ENCODE measurements around the gene ADSS1. TPM values are rescaled to one million over a fixed set of nuclear protein-coding genes. Genes with fewer than 3 reads are reported as not detected.

The ADSS1 gene
- total RNA-seq, 1 experiment from 2014 or later = 0.57 TPM

GRCh38 chr14:104782086-104782807 is 58.2 kb downstream of the ADSS1 start:
- DNase-seq (ENCODE audit: low read depth) = no peak

DNA sequence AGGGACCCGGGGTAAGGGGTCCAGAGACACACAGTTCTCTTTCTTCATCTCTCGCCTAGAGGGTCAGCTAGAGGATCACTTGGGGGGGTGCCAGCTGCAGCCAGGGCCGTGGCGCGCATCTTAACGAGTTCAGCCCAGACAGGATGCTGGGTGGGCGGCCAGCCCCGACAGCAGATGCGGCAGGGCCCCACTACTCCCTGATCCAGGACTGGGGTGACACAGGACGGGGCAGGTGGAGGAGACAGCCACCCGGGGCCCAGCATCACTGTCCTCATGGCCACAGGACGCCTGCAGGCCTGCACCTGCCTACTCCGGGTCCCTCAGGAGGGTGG is 58.7 kb downstream of the ADSS1 start:
- no peak for DNase-seq (ENCODE audit: low read depth)

DNA sequence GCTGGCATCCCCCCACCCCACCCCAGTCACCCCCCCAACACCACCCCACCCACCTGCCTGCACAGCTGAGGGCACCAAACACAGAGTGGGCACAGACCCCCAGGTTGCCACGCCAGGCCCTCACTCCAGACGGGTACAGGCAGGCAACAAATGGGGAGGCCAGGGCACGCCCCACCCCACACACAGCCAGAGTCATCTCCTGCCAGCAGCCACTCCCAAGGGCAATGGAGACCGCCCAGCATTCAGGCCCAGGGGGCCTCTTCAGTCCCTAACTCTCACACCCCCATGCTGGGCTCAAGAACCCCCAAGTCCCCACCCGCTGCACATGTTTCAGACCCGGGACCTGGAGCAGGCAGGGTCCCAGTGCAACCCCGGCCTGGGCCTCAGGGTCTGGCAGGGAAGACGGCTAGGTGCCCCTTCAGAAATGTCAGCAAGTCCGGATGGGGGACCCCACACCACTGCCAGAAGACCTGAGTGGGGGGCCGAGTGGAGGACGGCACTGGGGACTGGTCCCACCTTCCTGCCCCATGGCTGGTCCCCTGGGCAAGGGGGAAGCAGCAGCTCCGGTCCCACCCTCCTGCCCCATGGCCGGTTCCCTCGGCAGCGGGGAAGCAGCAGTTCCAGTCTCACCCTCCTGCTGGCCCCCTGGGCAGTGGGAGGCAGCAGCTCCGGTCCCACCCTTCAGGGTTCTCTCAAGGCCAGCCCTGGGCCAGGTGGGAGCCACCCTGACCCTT is 59.6 kb downstream of the ADSS1 start:
- no peak for DNase-seq (ENCODE audit: low read depth)

DNA sequence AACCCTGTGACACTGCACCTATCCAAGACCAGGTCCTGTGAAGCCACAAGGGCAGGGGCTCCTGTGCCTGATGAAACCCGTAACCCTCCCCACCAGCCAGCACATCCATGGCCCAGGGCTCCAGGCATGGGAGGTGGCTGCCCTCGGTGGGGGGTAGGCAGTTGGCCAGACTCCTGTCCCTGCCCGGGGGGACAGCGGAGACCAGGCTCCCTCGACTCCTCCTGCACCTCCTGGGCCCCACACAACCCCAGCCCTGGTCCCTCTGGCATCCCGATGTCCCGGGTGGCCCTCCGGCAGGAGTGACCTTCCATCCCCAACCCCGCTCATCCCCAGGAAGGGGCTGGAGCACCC is 60.2 kb downstream of the ADSS1 start:
- no peak for DNase-seq (ENCODE audit: low read depth)

DNA sequence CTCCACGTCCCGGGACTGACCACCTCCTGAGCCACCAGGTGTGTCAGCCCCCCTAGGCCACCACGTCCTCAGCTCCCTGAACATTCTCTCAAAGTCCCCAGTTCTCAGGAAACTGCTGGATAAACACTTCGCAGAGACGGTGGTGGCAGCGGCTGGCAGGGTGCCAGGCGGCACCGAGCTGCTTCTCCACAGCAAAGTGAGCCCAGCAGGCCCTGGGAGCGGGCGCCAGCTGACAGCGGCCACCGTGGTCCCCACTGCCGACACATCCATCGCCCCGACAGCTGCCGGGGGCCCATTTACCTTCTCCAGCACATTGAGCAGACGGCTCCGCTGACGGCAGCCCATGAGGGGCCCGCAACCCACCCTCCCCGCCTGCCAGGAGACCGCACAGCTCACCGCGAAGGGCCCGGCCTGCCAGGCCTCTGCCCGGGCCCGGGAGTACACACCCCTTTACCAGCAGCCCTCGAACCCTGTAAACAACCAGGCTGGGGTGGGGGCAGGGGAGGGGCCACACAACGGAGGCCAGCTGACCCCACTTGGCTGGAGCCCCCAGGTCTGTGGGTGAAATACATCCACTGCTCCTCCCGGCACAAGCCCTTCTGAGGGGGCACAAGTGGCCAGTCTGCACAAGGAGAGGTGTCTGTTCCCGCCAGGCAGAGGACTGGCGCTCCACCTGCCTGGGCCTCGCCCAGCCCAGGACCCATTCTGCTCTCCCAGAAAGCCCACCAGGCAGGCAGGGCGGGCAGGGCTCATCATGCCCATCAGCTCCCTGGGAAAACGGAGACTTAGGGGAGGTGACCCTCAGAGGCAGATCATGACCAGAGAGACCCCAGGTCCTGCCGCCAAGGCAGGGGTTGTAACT is 61.0 kb downstream of the ADSS1 start:
- no peak for DNase-seq (ENCODE audit: low read depth)

DNA sequence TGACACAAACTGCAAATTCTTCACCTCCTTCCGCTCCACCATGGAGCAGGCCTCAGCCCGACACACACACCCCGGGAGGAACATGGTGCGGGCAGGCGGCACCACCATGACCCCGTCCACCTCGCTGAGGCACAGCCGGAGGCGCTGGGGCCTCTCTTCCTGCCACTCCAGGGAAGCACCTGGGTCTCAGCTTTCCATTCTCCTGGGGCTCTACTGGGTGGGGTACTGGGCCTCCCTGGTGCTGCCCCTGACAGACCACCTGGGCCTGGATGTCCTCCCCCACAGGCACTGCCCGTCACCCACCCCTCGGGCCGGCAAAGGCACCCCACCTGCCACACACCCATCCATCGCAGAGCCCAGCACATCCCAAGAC is 61.7 kb downstream of the ADSS1 start:
- DNase-seq (ENCODE audit: low read depth) = no peak

DNA sequence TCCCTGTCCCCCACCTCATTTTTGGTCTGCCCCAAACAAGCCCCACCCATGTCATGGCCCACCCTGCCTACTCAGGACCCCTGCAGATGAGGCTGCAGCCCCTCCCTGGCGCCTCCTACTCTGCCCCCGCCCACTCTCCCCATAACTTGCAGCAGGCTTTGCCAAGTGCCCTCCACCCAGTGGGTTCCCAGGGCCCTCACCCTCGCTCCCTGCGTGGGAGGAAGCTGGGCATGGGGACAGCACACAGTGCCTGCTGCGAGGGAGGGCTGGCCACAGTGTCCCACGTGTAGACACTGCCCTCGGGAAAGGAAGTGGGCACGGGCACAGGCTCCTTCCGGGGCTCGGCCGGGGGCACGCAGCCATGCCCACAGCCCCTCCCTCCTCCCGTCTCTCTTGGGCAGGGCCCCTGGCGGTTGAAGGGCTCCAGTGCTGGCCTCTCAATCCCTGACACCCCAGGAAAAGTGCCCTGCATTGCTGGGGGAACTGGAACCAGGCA is 62.1 kb downstream of the ADSS1 start:
- no peak for DNase-seq (ENCODE audit: low read depth)

GRCh38 chr14:104786726-104787675 is 63.0 kb downstream of the ADSS1 start:
- DNase-seq (ENCODE audit: low read depth) = no peak

DNA sequence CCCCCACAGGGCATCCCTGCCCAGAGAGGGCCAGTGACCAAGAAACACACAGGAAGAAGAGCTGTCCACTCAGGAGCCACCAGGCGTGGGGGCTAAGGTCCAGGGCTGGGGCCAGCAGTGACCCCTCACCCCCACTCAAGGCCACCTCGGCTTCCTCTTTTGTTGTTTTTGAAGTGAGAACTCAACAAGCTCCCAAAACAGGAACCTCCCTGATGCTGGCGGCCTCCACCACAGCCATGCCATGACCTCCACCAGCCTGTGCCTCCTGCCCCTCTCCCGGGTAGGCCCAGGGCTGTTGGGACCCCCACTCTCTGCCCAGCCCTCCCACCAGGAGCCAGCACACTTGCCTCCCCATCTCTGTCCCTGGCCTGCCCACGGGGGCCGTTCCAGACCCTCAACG is 63.7 kb downstream of the ADSS1 start:
- no peak for DNase-seq (ENCODE audit: low read depth)

- no peak for DNase-seq (ENCODE audit: low read depth)
Measured at GRCh38 chr14:104788161-104788818, 64.3 kb downstream of the ADSS1 start.

- no peak for DNase-seq (ENCODE audit: low read depth)
Measured at GRCh38 chr14:104788873-104789663, 65.0 kb downstream of the ADSS1 start.

DNA sequence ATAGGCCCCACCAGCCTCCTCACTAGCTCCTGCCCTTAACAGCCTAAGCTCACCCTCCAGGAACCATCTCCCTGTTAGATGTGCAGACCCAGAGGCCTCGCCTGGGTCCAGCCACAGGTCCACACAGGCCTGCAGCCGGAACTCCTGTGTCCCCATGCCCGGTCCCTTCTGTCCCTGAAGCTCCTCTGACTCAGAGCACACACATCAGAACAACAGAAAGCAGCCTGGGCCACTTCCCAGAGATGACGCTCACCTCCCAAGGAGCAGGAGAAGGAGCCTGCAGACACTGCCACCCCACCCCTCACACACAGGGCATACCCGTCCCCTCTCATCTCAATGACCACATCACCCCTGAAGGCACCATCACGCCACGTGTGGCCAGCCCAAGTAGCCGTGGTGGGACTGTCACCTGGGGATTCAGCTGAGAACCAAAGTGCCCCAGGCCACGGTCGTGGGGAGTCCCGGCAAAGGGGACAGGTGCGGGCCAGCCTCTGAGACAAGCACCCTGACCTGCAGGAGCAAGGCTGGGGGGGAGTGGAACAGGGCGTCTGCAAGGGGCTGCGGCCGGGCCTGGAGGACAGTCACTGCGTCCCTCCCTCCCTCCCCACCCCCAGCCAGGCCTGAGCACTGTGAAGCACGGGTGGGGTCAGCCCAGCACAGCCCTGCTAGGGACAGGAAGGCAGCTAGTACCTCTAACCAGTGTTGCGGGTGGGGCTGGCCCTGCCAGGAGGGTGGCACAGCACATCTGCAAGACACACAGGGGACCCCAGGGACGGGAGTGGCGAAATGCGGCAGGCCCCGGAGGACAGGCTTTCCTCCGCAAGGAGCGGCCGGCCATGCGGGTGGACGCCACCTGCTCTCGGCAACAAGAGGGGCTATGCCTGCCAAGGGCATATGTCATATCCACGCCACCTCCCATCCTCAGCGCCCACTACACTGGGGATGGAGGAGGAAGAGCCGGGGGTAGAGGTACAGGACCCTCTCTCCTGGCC is 66.0 kb downstream of the ADSS1 start:
- no peak for DNase-seq (ENCODE audit: low read depth)

GRCh38 chr14:104791425-104791824 is 67.4 kb downstream of the ADSS1 start:
- no peak for DNase-seq (ENCODE audit: low read depth)

GRCh38 chr14:104792101-104792884 is 68.3 kb downstream of the ADSS1 start:
- DNase-seq (ENCODE audit: low read depth) = no peak

DNA sequence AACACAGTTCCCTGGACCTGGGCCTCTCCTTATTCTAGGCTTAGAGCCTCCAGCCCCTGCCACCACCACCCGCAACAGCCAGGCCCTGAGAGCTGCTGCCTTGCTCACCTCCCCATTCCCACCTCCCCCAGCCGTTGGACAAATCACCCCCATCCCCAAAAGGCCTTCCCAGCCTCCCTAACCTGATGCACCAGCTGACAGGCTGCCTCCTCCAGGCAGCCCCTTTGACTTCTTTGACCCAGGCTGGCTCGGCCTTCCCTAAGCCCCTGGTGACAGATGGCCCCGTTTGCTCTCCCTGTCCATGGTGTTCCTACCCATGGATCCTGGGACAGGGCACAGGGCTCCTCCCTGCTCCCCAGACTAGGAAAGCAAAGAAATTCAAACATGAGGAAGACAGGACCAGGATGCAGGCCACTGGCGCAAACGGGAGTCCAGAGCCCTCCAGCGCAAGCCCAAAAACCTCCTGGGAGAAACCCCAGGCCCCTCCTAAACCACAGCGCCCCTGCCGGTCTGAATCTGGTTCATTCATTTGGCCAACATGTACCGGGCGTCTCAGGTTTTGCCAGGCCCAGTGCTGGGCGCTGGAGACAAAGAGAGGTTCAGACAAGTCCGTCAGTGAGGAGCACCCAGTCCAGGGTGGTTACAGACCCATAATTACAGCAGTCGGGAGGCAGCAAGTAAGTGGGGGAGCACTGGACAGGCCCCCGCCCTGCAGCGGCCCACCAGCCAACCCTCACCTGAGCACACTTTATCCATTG is 69.1 kb downstream of the ADSS1 start:
- no peak for DNase-seq (ENCODE audit: low read depth)

- DNase-seq (ENCODE audit: low read depth) = no peak
Measured at GRCh38 chr14:104793703-104793959, 69.6 kb downstream of the ADSS1 start.

- peak; percentile 79 for DNase-seq (ENCODE audit: low read depth)
Measured at GRCh38 chr14:104794099-104794498, 70.1 kb downstream of the ADSS1 start.

- peak; percentile 43 for DNase-seq (ENCODE audit: low read depth)
Measured at GRCh38 chr14:104794631-104794992, 70.6 kb downstream of the ADSS1 start.

All from Daoy (cell line).